Cardiac ventricle fibroblast (primary cell): Measurements from ENCODE around the gene TXNRD1. TPM values are rescaled to one million over a fixed set of nuclear protein-coding genes. Genes with fewer than 3 reads are reported as not detected.

ENCODE experiments used
- total RNA-seq: library from RNA; depleted of rRNA; stranded (reverse); fragments of >200 nt; gene quantifications from 2 replicates; pipeline ENCODE4 v1.2.3, GENCODE V29; 2015

The TXNRD1 gene
- 478 and 515 TPM in 2 replicates for total RNA-seq

GRCh38 chr12:104215638-104216297 lies at the start of gene TXNRD1:
TXNRD1 (plus strand) TSS chr12:104215779; CDS start chr12:104215803, 24 bp downstream.

GRCh38 chr12:104303538-104304151 lies 88.1 kb downstream of the TXNRD1 start, which contains the start of gene EID3:
EID3 (plus strand) TSS chr12:104303739; CDS start chr12:104303935, 196 bp downstream.

Other genes starting within 250 kb of the TXNRD1 start
- gene TDG, start 249.9 kb upstream of the TXNRD1 start, total RNA-seq, result 8.1 and 10.4 TPM in 2 replicates
- 71.8 and 79.5 TPM in 2 replicates for gene GLT8D2, start 165.6 kb upstream of the TXNRD1 start, total RNA-seq
- 14.3 and 20.8 TPM in 2 replicates for gene HCFC2, start 151.2 kb upstream of the TXNRD1 start, total RNA-seq
- 43.9 and 66.0 TPM in 2 replicates for gene NFYB, start 77.6 kb upstream of the TXNRD1 start, total RNA-seq
- gene EID3, start 88.0 kb downstream of the TXNRD1 start, total RNA-seq, result 4.7 and 7.2 TPM in 2 replicates
- gene CHST11, start 241.2 kb downstream of the TXNRD1 start, total RNA-seq, result 51.0 and 76.7 TPM in 2 replicates